ENCODE data around the gene MARCHF5. TPM values are rescaled to one million over a fixed set of nuclear protein-coding genes. Genes with fewer than 3 reads are reported as not detected.

MARCHF5 gene, protein sequence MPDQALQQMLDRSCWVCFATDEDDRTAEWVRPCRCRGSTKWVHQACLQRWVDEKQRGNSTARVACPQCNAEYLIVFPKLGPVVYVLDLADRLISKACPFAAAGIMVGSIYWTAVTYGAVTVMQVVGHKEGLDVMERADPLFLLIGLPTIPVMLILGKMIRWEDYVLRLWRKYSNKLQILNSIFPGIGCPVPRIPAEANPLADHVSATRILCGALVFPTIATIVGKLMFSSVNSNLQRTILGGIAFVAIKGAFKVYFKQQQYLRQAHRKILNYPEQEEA
- polyA plus RNA-seq (2011; rRNA removed) (26.3 and 34.9 TPM in 2 replicates), polyA minus RNA-seq (2011; rRNA and poly(A)+ RNA removed) (12.8 and 21.7 TPM in 2 replicates)

DNA sequence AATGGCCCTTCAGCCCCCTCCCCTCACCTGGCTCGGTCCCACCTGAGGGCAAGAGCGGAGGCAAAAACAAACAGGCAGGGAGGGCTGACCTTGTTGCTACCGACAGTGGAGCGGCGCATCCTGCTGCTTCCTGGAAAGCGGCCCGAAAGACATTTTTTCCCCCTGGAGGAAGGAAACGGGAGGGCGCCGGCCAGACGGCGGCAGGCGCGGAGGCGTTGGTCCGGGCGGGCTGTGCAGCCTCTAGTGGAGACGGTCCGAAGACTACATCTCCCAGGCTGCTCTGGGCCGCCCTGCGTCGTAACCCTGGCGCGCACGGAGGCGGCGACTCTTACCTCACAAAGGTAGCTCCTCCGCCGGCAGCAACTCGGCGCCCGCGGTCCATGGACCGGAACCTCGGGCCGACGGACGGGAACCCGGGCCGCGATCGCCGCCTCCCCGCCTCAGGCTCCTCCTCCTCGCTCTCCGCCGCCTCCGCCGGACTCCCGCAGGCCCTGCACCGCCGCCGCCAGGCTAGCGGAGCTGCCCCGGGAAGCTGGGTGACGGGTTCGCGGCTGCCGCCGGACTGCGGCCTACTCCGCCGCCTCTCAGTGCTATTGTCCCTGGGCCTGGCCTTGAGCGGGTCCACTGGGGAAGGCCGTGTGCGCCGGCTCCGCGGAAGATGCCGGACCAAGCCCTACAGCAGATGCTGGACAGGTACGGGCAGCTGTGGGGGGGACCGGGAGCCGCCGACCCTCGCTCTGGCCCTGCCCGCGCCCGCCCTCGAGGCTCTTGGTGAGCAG, at the start of gene MARCHF5, which contains the start of gene CPEB3:
TSS of gene MARCHF5 (plus strand) at position 331 of the 779 bp plus-strand sequence. CDS start at position 659, 328 bp downstream.
TSS of gene CPEB3 (minus strand) at position 242 of the 779 bp plus-strand sequence. CDS start 50,728 bp downstream, outside the sequence.
- peak; percentile 87 for DNase-seq (ENCODE audit: low read depth, low spot score)
- TF ChIP-seq, protein P1, sequence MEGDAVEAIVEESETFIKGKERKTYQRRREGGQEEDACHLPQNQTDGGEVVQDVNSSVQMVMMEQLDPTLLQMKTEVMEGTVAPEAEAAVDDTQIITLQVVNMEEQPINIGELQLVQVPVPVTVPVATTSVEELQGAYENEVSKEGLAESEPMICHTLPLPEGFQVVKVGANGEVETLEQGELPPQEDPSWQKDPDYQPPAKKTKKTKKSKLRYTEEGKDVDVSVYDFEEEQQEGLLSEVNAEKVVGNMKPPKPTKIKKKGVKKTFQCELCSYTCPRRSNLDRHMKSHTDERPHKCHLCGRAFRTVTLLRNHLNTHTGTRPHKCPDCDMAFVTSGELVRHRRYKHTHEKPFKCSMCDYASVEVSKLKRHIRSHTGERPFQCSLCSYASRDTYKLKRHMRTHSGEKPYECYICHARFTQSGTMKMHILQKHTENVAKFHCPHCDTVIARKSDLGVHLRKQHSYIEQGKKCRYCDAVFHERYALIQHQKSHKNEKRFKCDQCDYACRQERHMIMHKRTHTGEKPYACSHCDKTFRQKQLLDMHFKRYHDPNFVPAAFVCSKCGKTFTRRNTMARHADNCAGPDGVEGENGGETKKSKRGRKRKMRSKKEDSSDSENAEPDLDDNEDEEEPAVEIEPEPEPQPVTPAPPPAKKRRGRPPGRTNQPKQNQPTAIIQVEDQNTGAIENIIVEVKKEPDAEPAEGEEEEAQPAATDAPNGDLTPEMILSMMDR (IDR thresholded peaks at IDR 0.05; ENCODE audit: low read depth, low read length): peak; percentile 72
- Histone ChIP-seq H3K9me3 (ENCODE audit: control insufficient read depth, insufficient read depth, low read length) (peaks cover 3% of the 10 kb centered on the region; the same call in 1 of the 2 replicates), H3K27me3 (ENCODE audit: control insufficient read depth, insufficient read depth, low read length) (no peaks in the 10 kb centered on the region), H3K27ac (ENCODE audit: low read depth, low read length) (peak within 1 kb of the TSS; percentile 73), H3K4me3 (ENCODE audit: low read depth, low read length) (peak within 1 kb of the TSS; percentile 96)
- POLR2A ChIA-PET: interaction anchor here (0.6 to 1.5 kb wide), 8 partner anchors 17 to 210 kb away, joined by 3 to 7 read pairs (median 4); no protein-coding TSS in a partner anchor
- CTCF ChIA-PET: interaction anchor here (0.7 to 5.1 kb wide), 13 partner anchors 10 to 831 kb away, joined by 3 to 66 read pairs (median 4); no protein-coding TSS in a partner anchor

DNA sequence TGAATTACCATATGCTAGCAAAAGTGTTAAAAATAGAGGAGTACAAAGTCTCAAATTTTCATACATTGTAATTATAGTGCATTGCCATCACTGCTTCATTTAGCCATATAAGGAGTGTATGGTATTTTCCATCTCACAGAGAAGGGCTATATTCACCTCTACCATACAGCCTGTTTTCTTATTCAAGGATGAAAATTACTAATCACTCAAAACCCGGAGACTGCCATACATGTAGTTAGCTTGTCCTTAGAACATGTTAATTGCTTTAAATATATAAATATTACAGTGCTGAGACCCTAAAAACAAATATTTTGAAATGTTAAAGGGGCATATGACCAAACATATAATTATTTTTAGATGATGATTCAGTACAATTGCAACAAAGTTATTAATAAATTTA, 49.5 kb upstream of the MARCHF5 start:
- Histone ChIP-seq H3K27ac (ENCODE audit: low read depth, low read length) (no peak overlapping the region), H3K9me3 (ENCODE audit: control insufficient read depth, insufficient read depth, low read length) (no peaks in the 10 kb centered on the region; the same call in 1 of the 2 replicates), H3K27me3 (ENCODE audit: control insufficient read depth, insufficient read depth, low read length) (no peaks in the 10 kb centered on the region), H3K4me3 (ENCODE audit: low read depth, low read length) (peak overlapping the region; percentile 76)
- TF ChIP-seq, protein P1 (IDR thresholded peaks at IDR 0.05; ENCODE audit: low read depth, low read length): no peak
- ChIA-PET POLR2A (interaction anchor here (1.1 kb wide), 1 partner anchor 131 kb away, joined by 5 read pairs; no protein-coding TSS in a partner anchor), CTCF (no interaction called here)
- no peak for DNase-seq (ENCODE audit: low read depth, low spot score)

DNA sequence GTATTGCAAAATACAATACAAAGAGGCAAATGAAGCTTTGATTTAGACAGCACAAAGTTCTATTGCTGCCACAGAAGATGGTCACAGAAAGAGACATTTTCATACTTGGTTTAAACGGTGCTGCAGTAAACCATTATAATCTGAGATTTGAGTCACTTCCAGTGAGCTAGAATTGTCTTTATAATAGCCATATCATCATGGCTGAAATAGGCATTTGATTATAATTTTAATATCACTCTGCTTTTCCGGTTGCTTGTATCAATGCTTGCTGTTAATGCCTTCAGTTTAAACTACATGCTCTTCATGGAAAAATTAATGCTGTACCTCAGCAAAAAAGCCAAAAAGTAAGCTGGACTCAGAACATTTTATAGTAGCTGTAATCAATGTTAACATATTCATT, 48.6 kb upstream of the MARCHF5 start:
- H3K9me3 ChIP-seq (ENCODE audit: control insufficient read depth, insufficient read depth, low read length): no peaks in the 10 kb centered on the region; the same call in 1 of the 2 replicates
- no peak overlapping the region for H3K4me3 ChIP-seq (ENCODE audit: low read depth, low read length)
- DNase-seq (ENCODE audit: low read depth, low spot score): no peak
- POLR2A ChIA-PET: no interaction called here
- H3K27ac ChIP-seq (ENCODE audit: low read depth, low read length): no peak overlapping the region
- CTCF ChIA-PET: interaction anchor here (0.6 kb wide), 1 partner anchor 275 kb away, joined by 3 read pairs; no protein-coding TSS in a partner anchor
- TF ChIP-seq, protein P1 (IDR thresholded peaks at IDR 0.05; ENCODE audit: low read depth, low read length): no peak
- no peaks in the 10 kb centered on the region for H3K27me3 ChIP-seq (ENCODE audit: control insufficient read depth, insufficient read depth, low read length)

DNA sequence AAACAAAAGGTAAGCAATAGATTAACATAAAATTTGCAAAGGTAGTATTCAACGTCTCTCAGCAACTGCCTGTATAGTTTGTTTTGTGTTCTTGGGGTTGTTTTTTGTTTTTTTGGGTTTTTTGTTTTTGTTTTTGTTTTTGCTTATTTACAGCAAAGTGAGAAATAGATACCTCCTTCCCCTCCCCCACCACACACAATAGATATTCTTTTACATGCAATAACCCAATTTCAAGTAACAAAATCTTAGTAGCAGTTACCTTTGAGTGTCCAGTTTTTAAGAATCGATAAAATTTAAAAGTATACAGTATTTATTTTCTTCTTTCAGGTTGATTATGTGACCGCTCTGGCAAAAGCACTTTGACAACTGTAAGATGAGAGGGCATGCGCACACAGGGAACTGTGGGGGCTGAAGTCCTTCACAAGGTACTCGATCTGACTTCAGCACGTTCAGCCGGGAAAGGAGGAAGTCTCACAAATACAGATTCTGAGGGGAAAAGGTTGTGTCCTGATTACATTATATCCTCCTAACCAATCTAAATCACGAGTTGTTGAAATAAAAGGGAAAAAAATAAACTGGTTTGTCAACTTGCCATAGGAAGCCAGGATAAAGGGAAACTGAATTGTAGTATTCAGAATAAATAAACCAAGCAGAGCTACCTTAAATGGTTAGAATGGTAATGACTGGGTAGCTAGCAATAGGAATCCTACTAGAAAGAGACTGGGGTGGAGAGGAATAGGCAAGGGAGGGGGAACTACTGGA, 47.9 kb upstream of the MARCHF5 start:
- DNase-seq (ENCODE audit: low read depth, low spot score): no peak

More for the DNA sequence above, 47.9 kb upstream of the MARCHF5 start:
- no peak overlapping the region for H3K27ac ChIP-seq (ENCODE audit: low read depth, low read length)
- H3K27me3 ChIP-seq (ENCODE audit: control insufficient read depth, insufficient read depth, low read length): no peaks in the 10 kb centered on the region
- TF ChIP-seq, protein P1 (IDR thresholded peaks at IDR 0.05; ENCODE audit: low read depth, low read length): no peak
- POLR2A ChIA-PET: interaction anchor here (0.9 kb wide), 1 partner anchor 32 kb away, joined by 3 read pairs; no protein-coding TSS in a partner anchor
- H3K4me3 ChIP-seq (ENCODE audit: low read depth, low read length): peak overlapping the region; percentile 34
- CTCF ChIA-PET: interaction anchor here (0.6 kb wide), 1 partner anchor 274 kb away, joined by 3 read pairs; no protein-coding TSS in a partner anchor
- H3K9me3 ChIP-seq (ENCODE audit: control insufficient read depth, insufficient read depth, low read length): no peaks in the 10 kb centered on the region; the same call in 1 of the 2 replicates
